Esophagus squamous epithelium (tissue), 4 donors: ENCODE measurements around the gene FOXP4.

Experiments
- CTCF ChIP-seq, 6 experiments: fragments of 450-650 bp in 4 of 6; fragments of 200-600 bp in 2 of 6; sonication (generic) in 2 of 6; IDR thresholded peaks; one replicate each; pipeline ENCODE4 v1.5.1; 2016 to 2019; ENCODE audit warnings: antibody characterized with exemption in 6 of 6, mild to moderate bottlenecking in 4 of 6, moderate library complexity in 4 of 6
- POLR2A ChIP-seq, 4 donors: fragments of 450-650 bp; IDR thresholded peaks; one replicate each; pipeline ENCODE4 v1.6.1; 2017; ENCODE audit warnings: antibody characterized with exemption in 4 of 4, mild to moderate bottlenecking in 4 of 4, moderate library complexity in 3 of 4

DNA sequence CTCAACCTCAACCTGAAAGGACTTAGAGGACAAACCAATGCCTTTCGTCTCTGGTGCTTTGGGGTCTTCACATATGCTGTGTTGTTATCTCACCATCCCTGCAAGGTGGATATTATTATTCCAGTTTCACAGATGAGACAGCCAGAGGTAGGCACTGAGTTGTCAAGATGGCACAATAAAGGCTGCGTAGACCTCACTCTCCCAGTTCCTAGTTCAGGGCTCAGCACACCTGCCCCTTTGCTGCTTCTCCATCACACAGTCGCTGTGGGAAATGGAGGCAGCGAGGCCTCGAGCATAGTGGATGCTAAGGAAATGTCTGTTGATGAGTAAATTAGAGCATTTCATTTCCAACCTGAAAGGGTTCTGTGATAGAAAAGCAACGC, 22.0 kb downstream of the FOXP4 start:
- TF ChIP-seq CTCF (IDR thresholded peaks at IDR 0.05) (no peak), POLR2A (IDR thresholded peaks at IDR 0.05) (no peak)
